ENCODE results near the gene ZC2HC1C.

Gene ZC2HC1C, protein sequence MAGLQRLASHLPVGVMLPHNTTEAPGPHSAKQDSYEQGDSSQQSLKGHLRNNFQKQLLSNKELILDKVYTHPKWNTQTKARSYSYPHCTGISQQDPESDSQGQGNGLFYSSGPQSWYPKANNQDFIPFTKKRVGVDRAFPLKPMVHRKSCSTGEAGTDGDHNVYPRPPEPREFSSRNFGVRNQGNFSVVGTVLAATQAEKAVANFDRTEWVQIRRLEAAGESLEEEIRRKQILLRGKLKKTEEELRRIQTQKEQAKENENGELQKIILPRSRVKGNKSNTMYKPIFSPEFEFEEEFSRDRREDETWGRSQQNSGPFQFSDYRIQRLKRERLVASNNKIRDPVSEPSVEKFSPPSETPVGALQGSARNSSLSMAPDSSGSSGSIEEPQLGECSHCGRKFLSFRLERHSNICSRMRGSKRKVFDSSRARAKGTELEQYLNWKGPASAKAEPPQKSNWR

DNA sequence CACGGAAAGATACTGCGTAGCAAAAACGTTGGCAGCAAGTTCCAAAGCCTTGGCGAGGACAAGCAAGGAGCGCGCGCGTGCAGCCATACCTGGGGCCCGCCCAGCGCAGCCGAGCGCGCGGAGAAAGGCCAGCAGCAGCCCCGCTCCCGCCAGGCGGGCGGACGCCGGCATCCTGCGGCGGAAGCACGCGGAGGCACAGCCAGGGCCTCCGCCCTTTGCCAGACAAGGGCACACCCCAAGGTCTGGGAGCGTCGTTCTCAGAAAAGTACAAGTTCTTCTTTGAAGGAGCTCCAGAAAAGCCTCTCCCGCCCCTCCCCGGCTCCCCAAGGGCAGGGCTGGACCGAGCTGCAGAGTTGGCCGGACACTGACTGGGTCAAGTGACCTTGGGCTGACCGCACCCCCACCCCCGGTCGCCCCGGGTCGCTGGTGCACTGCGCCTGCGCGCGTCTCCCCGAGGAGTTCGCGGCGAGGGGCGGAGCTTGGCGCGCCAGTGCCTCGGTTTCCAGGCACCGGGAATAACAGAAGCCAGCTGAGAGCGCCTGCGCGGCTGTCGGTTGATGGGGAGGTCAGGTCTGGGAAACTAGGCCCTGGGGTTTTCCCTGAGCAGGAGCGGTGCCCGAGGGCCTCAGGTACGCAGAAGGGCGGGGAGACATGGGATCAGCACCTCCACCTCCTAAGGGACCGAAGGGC, at the start of gene ZC2HC1C:
TSS of gene ZC2HC1C (plus strand) at position 521 of the 690 bp plus-strand sequence. CDS start 933 bp downstream, outside the sequence.
- DNase-seq (ENCODE audit: low read depth), result peak; percentile 31

DNA sequence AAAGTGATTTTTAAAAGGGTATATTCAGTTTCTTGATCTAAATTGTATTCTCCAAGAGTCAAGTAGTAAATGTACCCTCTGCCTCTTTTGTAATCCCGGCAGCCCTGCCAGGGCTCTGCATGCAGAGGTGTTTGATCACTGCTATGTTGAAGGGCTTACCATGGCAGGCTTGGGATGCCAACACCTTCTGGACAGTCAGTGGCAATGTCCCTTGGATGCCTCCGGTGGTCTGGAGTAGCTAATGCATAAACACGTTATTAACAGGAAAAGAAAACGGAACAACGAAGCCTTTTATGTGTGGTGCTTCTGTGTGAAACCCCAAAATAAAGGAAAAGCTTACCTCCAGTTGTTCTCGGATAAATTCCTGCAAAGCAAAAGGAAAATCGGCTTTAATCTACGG, 46.8 kb upstream of the ZC2HC1C start:
- DNase-seq (ENCODE audit: low read depth), result no peak

DNA sequence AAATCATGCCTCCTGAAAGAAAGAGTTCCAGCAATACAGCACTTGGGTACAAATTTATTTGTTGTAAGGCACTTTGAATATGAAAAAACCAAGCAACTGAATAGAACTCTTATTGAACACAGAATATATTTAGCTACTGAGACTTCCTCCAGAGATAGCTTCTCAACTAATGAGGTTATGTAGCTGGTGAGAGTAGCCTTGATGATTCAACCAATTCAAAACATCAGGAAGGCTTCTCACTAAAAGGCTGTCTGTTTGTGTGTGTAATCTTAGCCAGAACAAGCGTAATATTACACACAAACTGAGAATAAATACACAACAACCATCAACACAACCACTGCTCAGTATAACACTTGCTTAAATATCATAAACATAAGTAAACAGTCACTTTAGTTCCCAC, 46.3 kb upstream of the ZC2HC1C start:
- DNase-seq (ENCODE audit: low read depth), result no peak

DNA sequence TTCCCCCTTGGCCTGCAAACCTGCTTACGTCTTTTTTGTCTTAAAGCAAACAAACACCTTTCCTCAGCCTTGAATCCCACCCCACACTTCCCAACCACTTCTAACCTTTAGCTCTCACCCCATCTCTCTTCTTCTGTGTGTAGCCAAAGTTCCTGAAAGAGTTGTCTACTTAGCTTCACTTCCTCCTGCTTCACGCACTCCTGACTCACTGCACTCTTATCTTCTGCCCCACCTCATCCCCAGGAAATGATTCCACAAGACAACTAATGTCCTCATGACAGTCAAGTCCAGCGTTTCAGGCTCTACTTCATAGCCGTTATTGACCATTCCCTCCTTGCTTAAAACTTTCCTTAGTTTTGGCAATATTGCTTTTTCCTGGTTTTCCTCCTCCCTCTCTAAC, 44.4 kb upstream of the ZC2HC1C start:
- no peak for DNase-seq (ENCODE audit: low read depth)

DNA sequence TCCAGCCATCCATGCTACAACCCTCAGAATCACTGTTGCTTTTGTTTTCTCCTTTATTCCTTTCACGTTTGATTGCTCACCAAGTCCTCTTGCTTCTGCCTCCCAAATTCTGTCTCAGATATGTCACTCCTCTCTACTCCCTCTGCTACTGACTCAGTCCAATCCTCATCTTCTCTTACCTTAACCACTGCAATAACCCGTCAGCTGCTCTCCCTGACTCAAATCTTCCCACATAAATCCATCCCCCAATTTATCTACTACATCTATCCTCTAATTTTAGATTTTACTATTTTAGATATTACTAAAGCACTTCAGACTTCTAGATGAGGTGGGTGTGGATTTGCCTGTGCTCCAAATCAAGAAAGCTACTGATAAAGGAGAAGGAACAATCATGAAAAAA, 43.6 kb upstream of the ZC2HC1C start:
- DNase-seq (ENCODE audit: low read depth), result no peak

DNA sequence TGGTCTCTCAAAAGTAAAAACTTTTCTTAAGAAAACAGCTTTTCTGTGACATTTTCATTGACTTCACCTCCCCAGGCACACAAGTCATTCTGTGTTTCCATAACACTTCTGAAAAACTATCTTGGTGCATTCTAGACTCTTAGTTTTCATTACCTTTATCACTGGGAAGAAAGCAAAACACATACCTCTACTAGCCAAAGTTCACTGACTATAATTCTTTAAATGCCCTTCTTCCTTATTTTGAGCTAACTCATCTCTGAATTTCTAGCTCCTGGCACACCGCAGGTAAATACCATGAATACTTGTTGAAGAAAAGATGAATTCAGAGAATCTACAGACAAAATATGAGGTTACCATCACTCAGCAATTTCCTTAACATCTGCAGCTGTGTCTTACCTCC, 39.3 kb upstream of the ZC2HC1C start:
- no peak for DNase-seq (ENCODE audit: low read depth)

DNA sequence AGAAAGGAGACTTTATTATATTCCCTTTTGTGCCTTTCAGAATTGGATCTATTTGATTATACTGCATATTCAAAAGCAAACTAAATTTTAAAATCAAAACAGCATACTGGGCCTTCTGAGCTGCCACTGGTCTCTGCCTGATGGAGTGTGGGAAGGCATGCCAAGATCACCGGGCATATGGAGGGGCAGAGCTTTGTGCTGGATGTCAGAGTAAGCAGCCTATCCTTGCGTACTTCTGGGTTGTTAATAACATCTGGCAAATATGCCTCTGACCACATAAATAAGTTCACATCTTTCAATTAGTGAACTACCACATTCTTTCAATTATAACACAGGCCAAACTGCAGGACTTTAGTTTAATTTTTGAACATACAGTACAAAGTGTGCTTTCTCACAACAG, 36.5 kb upstream of the ZC2HC1C start:
- no peak for DNase-seq (ENCODE audit: low read depth)

DNA sequence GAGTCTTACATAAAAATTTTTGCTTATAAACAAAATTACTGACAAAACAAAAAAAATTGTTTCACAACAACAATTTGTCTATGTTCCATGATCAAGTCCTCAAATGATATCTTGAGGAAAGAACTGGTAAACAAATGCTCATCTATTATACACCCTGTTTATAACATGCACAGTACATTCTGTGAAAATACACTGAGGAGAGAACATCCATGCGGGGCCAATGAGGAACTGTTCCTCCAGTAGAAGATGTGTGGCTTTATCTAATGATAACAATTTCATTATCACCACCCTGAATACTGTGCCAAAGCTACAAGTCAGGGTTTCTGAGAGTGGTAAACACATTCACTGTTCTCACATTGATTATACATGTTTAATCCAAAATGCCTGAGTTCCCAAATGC, 28.9 kb upstream of the ZC2HC1C start:
- DNase-seq (ENCODE audit: low read depth), result no peak

DNA sequence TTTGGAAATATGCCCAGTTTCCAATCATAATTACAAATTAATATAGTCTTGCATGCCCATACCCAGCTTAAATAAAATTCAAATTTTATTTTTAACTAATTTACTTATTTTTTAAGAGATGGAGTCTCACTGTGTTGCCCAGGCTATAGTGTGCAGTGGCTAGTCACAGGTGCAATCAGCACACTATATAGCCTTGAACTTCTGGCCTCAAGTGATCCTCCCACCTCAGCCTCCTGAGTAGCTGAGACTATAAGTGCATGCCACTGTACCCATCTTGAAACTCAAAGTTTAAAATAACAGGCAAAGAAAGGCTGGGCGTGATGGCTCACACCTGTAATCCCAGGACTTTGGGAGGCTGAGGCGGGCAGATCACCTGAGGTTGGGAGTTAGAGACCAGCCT, 28.5 kb upstream of the ZC2HC1C start:
- DNase-seq (ENCODE audit: low read depth), result no peak

DNA sequence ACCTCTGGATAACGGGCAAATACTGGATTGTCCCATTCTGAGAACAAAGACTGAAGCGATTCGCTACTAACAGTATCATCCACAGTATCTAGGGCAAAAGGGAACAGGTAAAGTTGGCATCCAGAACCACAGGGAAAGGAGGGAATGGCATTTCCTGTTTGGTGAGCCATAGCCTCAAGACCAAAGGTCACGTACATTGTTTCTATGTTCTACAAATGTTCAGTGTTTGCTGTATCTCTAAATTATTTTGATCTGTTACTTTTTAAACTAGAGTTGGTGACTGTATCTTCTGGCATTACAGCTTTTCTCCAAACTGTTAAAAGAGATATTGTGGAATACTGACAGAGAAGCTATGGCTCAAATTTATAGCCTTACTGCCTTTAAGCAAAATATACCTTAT, 27.8 kb upstream of the ZC2HC1C start:
- no peak for DNase-seq (ENCODE audit: low read depth)

DNA sequence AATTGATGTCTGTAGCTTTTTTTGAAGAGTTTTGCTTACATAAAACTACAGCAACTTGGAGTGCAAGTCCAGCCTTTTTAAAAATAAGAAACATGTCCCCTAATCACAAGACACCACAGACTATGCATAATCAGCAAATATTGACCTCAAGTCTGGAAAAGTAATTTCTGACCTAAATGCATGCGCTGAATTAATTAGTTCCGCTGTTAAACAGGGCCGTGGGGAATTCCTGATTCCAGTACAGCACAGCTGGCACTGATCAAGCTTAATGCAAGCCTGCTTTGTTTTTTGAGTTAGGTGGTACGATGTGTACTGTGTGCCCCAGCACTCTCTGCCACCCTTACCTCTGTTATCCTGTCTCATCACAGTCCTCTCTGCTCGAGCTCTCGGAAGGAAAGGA, 27.4 kb upstream of the ZC2HC1C start:
- no peak for DNase-seq (ENCODE audit: low read depth)

DNA sequence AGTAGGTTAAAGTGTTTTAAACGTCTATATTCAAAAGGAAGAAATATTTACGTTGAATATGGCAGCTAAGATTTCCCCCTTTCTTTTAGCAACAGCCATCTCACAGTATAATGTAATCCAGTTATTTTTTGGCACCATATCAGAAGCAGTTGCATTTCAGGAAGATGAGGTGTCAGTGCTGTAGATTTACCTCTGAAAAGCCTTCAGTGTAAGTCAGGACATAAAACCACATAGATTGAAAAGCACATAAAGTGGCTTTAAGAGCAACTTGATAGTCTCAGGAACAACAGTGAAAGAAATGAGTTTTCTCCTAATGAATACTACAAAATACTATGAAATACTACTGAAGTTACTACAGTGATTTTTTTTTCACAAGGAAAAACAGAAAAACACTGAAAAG, 25.1 kb upstream of the ZC2HC1C start:
- no peak for DNase-seq (ENCODE audit: low read depth)

DNA sequence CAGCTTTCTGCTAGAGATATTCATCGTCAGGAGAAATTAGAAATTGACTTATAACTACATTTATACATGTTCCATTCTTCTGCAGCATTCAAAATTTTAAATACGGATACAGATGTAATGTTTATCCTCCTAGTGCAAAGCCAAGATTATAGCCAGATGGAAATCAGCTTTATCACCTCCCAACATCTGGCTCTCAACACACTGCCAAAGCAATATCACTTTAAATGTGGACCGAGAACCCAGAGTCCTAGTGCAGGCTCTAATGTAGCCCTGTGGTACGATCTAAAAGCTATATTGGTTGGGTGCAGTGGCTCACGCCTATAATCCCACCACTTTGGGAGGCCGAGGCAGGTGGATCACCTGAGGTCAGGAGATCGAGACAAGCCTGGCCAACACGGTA, 24.7 kb upstream of the ZC2HC1C start:
- DNase-seq (ENCODE audit: low read depth), result no peak

DNA sequence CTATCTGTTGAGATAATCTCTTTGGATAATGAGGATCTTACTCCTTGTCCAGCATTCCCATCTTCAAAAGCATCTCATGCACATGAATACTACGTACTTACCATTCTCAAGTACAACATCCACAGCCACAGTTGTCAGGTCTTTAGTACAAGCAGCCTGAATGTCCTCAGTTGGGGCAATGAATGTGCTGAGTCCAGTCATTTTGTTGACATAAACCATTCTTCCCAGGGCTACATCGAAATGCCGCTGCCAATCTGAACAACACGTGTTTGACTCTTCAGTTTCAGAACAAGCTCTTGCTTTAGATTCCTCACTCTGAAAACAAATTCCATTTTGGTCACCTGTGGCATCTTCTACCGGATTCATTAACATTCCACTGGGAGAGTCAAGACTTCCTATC, 23.2 kb upstream of the ZC2HC1C start:
- no peak for DNase-seq (ENCODE audit: low read depth)

DNA sequence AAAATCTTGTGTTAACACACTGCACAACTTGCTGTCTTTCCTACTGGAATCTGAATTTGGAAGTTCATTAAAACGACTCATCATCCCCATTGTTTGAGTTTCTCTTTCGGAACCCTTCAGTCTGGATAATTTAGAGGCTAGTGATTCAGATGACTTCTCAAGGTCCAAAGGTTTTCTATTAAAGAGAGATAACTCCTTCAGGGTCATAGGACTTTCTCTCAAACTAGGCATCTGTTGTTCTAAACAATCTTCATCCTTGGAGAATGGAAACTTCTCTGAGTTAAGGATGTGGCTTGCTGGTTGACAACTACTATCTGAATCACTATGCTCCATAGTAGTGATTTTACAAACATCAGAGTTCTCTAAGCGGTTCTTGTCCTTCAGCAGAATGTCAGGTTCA, 22.5 kb upstream of the ZC2HC1C start:
- DNase-seq (ENCODE audit: low read depth), result no peak

DNA sequence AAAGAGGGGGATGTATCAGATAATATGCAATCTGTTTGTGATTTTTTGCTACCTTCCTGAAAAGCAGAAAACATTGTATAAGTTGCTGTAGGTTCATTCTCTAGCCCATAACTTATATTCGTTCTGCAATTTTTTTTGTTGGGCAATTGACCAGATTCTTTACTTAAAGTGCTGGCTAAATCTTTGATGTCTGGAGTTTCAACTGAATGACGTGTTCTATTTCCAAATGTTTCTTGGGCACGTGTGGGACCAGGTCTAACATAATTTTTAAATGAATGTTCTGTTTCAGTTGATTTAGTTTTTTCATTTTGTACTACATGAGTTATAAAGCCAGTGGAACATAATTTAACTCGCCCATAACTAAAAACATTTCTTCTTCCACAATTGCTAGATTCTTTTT, 21.9 kb upstream of the ZC2HC1C start:
- DNase-seq (ENCODE audit: low read depth), result no peak

DNA sequence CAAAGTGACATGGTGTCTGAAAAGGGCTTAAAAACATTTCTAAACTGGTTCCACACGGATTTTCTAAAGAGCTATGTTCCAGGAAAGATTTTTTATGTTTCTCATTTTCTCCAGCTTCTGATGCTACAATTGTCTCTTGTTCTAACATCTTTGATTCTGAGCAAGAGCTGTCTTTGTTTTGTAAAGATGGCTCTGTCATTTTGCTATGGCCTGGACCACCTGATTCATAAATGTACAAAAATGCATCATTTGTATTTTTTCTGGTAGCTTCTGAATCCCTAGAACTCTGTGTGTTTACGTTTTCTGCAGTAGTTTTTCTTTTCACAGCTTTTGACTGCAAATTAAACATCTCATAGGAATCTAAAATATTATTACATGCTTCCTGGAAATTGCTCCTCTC, 21.3 kb upstream of the ZC2HC1C start:
- DNase-seq (ENCODE audit: low read depth), result no peak

DNA sequence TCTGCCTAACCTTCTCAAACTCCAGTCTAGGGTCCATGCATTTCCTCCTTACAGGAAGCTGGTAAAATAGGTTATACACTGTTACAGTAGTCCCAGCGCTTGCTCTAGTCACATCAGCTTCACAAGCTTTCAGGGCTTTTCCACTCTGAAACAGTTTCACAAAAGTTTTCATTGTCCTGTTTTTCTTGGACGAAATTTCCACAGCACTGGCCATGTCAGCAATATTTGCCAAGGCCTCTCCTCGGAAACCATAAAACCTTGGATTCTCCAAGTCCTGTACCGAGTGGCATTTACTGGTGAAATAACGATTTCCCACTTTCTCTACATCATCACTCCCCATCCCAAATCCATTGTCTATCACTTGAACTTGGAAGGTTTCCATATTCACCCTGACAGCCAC, 20.3 kb upstream of the ZC2HC1C start:
- DNase-seq (ENCODE audit: low read depth), result no peak

DNA sequence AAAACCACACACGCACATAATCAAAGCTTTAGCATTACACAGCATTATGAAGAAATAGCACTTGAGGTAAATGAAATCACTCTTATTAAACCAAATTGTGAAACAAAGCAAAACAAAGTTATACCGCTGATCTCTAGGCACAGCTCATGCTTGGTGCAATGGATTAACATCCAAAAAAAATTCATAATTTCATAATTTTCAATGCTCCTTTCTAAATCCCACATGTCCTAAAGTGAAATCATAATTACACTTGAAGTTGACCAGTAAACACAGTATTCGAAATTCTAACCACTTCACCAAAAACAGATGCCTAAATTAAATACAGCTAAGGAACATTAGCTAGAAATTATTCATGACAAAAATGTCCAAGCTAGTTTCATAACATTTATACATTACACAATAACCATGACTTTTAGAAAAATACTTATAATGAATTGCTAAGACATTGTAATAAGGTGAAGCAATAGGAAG, 19.7 kb upstream of the ZC2HC1C start:
- no peak for DNase-seq (ENCODE audit: low read depth)

DNA sequence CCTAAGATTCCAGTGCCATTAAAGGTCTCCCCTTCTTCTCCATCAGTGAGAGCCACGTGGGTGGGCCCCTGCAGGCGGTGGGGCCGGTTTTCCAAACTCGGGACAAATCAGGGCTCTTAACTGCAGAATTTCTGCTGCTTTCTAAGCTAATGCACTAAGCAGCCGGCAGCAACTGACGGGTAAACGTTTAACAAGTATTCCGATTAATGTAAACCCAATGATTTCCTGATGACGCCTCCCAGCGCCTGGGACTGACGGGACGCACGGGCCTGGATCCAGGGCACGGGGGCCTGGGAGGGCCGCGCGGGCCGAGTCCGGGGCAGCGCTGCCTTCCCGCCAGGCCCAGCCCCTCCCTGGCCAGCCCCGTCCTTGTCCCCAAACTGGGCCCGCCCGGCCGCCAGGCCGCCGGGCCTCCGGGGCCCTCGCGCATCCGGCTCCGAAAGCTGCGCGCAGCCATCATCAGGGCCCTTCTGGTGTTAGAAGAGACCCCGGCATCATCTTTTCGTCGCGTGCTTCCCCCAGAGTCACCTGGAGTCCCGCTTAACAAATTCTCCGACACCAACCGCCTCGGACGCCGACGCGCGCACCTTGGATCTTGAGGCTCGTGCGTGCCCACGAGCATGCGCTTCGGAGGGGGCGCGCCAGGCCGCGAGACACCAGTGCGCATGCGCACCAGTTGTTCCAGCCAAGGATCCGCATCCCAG, 18.4 kb upstream of the ZC2HC1C start, which contains the start of gene MLH3:
TSS of gene MLH3 (minus strand) at position 616 of the 704 bp plus-strand sequence. CDS start 1,812 bp downstream, outside the sequence.
- peak; percentile 66 for DNase-seq (ENCODE audit: low read depth)

DNA sequence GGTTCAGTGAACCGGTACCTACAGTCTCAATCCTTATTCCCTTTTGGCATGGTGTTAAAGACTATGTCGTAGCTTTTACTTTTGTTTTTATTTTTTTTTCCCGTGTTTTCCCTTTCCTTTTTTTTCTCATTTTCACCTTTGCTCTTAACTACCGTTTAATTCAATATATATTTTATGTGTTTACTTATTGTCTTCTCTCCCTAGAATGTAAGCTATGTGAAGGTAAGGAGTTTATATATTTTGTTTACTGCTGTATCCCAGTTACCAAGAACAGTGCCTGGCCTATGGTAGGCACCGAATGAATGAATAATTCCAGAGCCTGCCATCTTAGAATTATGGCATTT, 17.9 kb upstream of the ZC2HC1C start:
- no peak for DNase-seq (ENCODE audit: low read depth)

DNA sequence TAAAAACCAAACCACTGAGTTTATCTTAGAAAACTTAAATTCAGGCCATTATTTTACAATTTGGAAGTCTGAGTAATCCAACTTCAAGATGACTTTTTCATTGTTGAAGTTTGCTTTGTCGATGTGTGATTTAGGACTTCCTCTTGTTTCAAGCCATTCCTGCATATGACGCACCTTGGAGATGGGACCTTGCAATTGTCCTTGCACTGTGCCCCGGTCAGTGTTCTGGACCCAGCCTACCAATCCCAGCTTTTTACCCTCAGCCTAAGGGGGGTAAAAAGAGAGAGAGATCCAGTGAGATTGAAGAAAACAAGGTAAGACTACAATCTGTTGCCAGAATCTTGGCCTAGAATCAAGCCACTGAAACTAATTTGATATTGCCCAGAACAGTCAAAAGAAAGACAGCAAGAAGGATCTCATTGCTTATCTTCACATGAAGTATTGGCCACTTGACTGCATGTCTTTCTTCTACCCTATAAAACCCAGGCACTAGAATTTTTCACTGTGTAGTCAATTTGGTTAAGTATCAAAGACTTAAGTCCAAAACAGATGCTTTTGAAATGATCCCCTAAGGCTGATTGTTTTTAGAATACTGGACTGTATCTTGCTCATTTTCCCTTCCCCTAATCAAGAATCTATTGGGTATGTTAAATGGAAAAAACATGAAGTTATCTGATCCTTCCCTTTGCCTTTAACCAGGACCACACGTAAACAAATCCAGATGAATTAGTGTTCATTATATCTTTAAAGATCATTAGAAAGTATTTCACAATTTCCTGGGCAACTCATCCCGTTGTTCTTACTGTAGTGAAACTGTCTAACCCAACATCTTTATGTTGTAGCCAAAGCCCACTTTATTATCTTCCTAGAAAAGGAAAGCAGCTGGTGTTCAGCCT, 15.8 kb upstream of the ZC2HC1C start:
- no peak for DNase-seq (ENCODE audit: low read depth)

Data from stimulated activated CD8-positive, alpha-beta memory T cell treated with anti-CD3 and anti-CD28 coated beads, Interleukin-12 subunit alpha, Interleukin-12 subunit beta, amount 100 ng/mL, for 4 hours (primary cell).